Measurements from ENCODE around the gene SLC30A1. TPM values are rescaled to one million over a fixed set of nuclear protein-coding genes. Genes with fewer than 3 reads are reported as not detected.

The SLC30A1 gene
- total and polyA plus RNA-seq, 2 donors (not counting 1 experiment from before 2014, with no cell fraction given), result 13.6 to 45.2 TPM

GRCh38 chr1:211616231-211616964 lies 37.4 kb upstream of the SLC30A1 start:
- Histone ChIP-seq H4K20me1 (ENCODE audit: control insufficient read depth, extremely low read depth, insufficient read depth, low read length) (no peaks in the 10 kb centered on the region), H2AFZ (ENCODE audit: low read length) (peak overlapping the region; percentile 60), H3K27ac (ENCODE audit: insufficient read depth, low read length) (no peak overlapping the region), H3K9me3 (ENCODE audit: control insufficient read depth, insufficient read depth, low read depth, low read length) (no peaks in the 10 kb centered on the region), H3K4me3 (replicated peaks in 1 of 4; ENCODE audit: control extremely low read depth in 1 of 4, insufficient read depth in 1 of 4, low read depth in 3 of 4, low read length in 4 of 4) (no peak overlapping the region), H3K79me2 (ENCODE audit: control insufficient read depth, insufficient read depth, low read length) (no peaks in the 10 kb centered on the region), H3K4me1 (ENCODE audit: control insufficient read depth, extremely low read depth, insufficient read depth, low read length) (peaks cover 6% of the 10 kb centered on the region), H3K36me3 (ENCODE audit: control insufficient read depth, insufficient read depth, low read length) (no peaks in the 10 kb centered on the region), H3K27me3 (ENCODE audit: control insufficient read depth, insufficient read depth, low read length) (no peaks in the 10 kb centered on the region), H3K9ac (ENCODE audit: insufficient read depth, low read length) (no peak overlapping the region), H3K4me2 (ENCODE audit: extremely low read depth, insufficient read depth, low read length) (no peak overlapping the region)
- TF ChIP-seq, protein P1, sequence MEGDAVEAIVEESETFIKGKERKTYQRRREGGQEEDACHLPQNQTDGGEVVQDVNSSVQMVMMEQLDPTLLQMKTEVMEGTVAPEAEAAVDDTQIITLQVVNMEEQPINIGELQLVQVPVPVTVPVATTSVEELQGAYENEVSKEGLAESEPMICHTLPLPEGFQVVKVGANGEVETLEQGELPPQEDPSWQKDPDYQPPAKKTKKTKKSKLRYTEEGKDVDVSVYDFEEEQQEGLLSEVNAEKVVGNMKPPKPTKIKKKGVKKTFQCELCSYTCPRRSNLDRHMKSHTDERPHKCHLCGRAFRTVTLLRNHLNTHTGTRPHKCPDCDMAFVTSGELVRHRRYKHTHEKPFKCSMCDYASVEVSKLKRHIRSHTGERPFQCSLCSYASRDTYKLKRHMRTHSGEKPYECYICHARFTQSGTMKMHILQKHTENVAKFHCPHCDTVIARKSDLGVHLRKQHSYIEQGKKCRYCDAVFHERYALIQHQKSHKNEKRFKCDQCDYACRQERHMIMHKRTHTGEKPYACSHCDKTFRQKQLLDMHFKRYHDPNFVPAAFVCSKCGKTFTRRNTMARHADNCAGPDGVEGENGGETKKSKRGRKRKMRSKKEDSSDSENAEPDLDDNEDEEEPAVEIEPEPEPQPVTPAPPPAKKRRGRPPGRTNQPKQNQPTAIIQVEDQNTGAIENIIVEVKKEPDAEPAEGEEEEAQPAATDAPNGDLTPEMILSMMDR (conservative IDR thresholded peaks at IDR 0.05 in 1 of 2, IDR thresholded peaks at IDR 0.05 in 1 of 2; ENCODE audit: low read depth in 1 of 2, low read length in 2 of 2), result no peak
- TF ChIP-seq EZH2 (IDR thresholded peaks at IDR 0.05; ENCODE audit: low read length, missing control alignments), result no peak
- peak; percentile 39 to 62 for DNase-seq (ENCODE audit: low read depth in 2 of 2)

- Histone ChIP-seq H3K4me2 (ENCODE audit: extremely low read depth, insufficient read depth, low read length) (no peak overlapping the region), H2AFZ (ENCODE audit: low read length) (no peak overlapping the region), H3K27ac (ENCODE audit: insufficient read depth, low read length) (no peak overlapping the region), H4K20me1 (ENCODE audit: control insufficient read depth, extremely low read depth, insufficient read depth, low read length) (no peaks in the 10 kb centered on the region), H3K4me3 (replicated peaks in 1 of 4; ENCODE audit: control extremely low read depth in 1 of 4, insufficient read depth in 1 of 4, low read depth in 3 of 4, low read length in 4 of 4) (no peak overlapping the region), H3K9ac (ENCODE audit: insufficient read depth, low read length) (no peak overlapping the region), H3K4me1 (ENCODE audit: control insufficient read depth, extremely low read depth, insufficient read depth, low read length) (peaks cover 6% of the 10 kb centered on the region), H3K79me2 (ENCODE audit: control insufficient read depth, insufficient read depth, low read length) (no peaks in the 10 kb centered on the region), H3K36me3 (ENCODE audit: control insufficient read depth, insufficient read depth, low read length) (no peaks in the 10 kb centered on the region), H3K27me3 (ENCODE audit: control insufficient read depth, insufficient read depth, low read length) (no peaks in the 10 kb centered on the region), H3K9me3 (ENCODE audit: control insufficient read depth, insufficient read depth, low read depth, low read length) (no peaks in the 10 kb centered on the region)
- TF ChIP-seq EZH2 (IDR thresholded peaks at IDR 0.05; ENCODE audit: low read length, missing control alignments), result no peak
- TF ChIP-seq, protein P1 (conservative IDR thresholded peaks at IDR 0.05 in 1 of 2, IDR thresholded peaks at IDR 0.05 in 1 of 2; ENCODE audit: low read depth in 1 of 2, low read length in 2 of 2), result no peak
- DNase-seq (ENCODE audit: low read depth in 2 of 2), result no peak
These were observed 35.7 kb upstream of the SLC30A1 start for GRCh38 chr1:211614615-211615014.

DNA sequence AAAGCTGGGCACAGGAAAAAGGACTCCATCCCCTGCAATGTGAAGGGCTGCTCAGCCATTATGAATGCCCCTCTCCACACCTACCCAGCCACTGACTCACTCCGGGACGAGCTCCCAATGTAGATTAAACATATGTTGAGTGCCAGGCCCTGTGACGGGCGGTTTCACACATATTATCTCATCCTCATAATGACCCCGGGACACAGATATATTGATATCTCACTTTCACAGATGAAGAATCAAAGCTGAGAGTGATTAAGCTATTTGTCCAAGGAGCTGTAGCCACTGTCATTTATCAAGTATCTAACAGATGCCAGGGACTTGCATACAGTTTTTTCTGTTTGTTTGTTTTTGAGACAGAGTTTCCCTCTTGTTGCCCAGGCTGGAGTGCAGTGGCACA lies 35.0 kb upstream of the SLC30A1 start:
- H3K9ac ChIP-seq (ENCODE audit: insufficient read depth, low read length), result no peak overlapping the region
- no peaks in the 10 kb centered on the region for H3K27me3 ChIP-seq (ENCODE audit: control insufficient read depth, insufficient read depth, low read length)
- H3K27ac ChIP-seq (ENCODE audit: insufficient read depth, low read length), result peak overlapping the region; percentile 35
- TF ChIP-seq EZH2 (IDR thresholded peaks at IDR 0.05; ENCODE audit: low read length, missing control alignments), result no peak
- TF ChIP-seq, protein P1 (conservative IDR thresholded peaks at IDR 0.05 in 1 of 2, IDR thresholded peaks at IDR 0.05 in 1 of 2; ENCODE audit: low read depth in 1 of 2, low read length in 2 of 2), result no peak
- no peak overlapping the region for H2AFZ ChIP-seq (ENCODE audit: low read length)
- no peaks in the 10 kb centered on the region for H3K9me3 ChIP-seq (ENCODE audit: control insufficient read depth, insufficient read depth, low read depth, low read length)
- H3K4me1 ChIP-seq (ENCODE audit: control insufficient read depth, extremely low read depth, insufficient read depth, low read length), result peaks cover 6% of the 10 kb centered on the region
- no peaks in the 10 kb centered on the region for H3K36me3 ChIP-seq (ENCODE audit: control insufficient read depth, insufficient read depth, low read length)
- H3K4me3 ChIP-seq (replicated peaks in 1 of 4; ENCODE audit: control extremely low read depth in 1 of 4, insufficient read depth in 1 of 4, low read depth in 3 of 4, low read length in 4 of 4), result no peak overlapping the region
- no peaks in the 10 kb centered on the region for H4K20me1 ChIP-seq (ENCODE audit: control insufficient read depth, extremely low read depth, insufficient read depth, low read length)
- no peak overlapping the region for H3K4me2 ChIP-seq (ENCODE audit: extremely low read depth, insufficient read depth, low read length)
- peak in 1 of 2 donors; percentile 23 for DNase-seq (ENCODE audit: low read depth in 2 of 2)
- no peaks in the 10 kb centered on the region for H3K79me2 ChIP-seq (ENCODE audit: control insufficient read depth, insufficient read depth, low read length)
